ENCODE measurements around the gene THRAP3. TPM values are rescaled to one million over a fixed set of nuclear protein-coding genes. Genes with fewer than 3 reads are reported as not detected.

Gene THRAP3
- total and polyA plus RNA-seq, 12 donors, result 22.8 to 109 (median 98.9) TPM

DNA sequence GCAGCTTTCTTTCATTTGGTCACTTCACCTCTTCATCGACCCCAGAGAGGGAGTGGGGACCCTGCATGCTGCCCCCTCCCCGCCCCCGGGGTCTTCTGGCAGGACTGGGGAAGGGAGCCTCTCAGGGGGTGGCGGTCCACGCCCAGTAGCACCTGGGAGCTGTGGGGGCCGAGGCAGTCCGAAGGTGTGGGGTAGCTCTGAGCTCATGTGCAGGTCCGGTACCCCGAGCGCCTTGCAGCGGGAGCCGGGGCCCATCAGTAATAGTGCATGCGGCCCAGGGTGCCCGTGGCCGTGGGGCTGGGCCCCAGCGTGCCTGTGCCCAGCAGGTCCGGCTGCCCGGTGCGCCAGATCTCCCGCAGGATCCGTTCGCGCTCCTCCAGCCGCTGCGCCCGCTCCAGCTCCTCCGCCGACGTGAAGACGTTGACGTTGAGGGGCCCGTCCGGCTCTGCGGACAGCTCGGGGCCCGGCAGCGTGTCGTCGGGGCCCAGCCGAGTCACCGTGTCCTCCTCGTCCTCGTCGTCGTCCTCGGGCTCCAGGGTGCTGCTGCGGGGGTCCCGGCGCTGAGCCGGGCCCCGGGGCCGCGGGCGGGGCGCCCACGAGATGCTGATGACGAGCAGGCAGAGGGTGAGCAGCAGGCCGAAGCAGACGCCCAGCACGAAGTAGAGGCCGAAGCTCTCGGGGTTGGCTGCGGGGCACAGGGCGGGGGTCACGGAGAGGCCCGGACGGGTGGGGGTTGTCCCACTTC, 98.0 kb downstream of the THRAP3 start:
- peaks cover 12 to 48% (median 33%) of the 10 kb centered on the region in 9 donors for H3K4me1 ChIP-seq
- no peaks in the 10 kb centered on the region for H3K9me3 ChIP-seq
- H3K27me3 ChIP-seq, result no peaks in the 10 kb centered on the region
- peaks cover 0 to 13% (median 0%) of the 10 kb centered on the region in 9 donors for H3K36me3 ChIP-seq
- WGBS, 2 donors, result 47 to 50% methylated on average over 67 of the region's 67 CpGs
- DNase-seq (no peak), ATAC-seq (peak in 2 of 8 donors; percentile 1 to 21)
- intact Hi-C loops (cut with DNase I), result loop anchor here in 2 of 10 donors (5.0 kb wide), 2 partner anchors 45 to 65 kb away; partner anchors contain the start of gene STK40 (in 1 of the 2)
- H3K4me3 ChIP-seq, result peak overlapping the region in 9 of 10 donors; percentile 75 to 99 (median 88)
- TF ChIP-seq, protein P1, sequence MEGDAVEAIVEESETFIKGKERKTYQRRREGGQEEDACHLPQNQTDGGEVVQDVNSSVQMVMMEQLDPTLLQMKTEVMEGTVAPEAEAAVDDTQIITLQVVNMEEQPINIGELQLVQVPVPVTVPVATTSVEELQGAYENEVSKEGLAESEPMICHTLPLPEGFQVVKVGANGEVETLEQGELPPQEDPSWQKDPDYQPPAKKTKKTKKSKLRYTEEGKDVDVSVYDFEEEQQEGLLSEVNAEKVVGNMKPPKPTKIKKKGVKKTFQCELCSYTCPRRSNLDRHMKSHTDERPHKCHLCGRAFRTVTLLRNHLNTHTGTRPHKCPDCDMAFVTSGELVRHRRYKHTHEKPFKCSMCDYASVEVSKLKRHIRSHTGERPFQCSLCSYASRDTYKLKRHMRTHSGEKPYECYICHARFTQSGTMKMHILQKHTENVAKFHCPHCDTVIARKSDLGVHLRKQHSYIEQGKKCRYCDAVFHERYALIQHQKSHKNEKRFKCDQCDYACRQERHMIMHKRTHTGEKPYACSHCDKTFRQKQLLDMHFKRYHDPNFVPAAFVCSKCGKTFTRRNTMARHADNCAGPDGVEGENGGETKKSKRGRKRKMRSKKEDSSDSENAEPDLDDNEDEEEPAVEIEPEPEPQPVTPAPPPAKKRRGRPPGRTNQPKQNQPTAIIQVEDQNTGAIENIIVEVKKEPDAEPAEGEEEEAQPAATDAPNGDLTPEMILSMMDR (IDR thresholded peaks at IDR 0.05), result no peak
- H3K27ac ChIP-seq, result peak overlapping the region; percentile 81 to 97 (median 94)

DNA sequence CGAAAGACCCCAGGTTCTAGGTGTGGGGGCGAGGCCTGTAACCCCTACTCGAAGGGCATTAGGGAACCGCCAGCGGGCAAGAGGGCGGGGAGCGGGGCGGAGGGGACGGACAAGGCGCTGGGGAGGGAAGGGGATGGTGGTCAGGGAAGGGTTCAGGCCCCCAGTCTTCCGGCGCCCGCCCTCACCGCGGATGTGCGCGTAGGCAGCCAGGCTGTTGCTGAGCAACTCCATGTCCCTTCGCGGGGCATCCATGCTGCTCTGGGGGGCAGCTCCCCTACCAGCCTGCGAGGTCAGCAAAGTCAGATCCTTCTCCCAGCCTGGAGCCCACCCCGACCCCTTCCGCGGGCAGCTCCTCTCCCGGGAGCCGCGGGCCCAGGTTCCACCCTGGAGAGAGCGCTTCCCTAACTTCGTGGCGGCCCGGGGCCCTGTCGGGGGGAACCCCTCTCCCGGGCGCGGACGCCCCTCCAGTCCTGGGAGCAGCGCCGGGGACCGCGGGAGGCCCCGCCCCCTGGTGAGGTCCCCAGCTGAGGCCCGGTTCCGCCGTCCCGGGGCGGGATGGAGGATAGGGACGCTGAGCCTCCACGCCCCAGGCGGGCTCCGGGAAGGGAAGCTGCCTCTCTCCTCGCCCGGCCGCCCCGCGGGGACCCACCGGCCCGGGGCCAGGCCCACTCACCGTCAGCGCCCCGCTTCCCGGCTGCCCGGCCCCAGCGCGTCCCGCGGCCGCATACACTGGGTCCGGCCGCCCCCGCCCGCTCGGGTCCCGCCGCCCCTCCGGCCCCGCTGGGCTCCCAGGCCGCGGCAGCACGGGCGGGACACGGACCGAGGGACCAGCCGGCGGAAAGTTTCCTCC, 98.8 kb downstream of the THRAP3 start:
- H3K4me1 ChIP-seq, result peaks cover 12 to 48% (median 33%) of the 10 kb centered on the region in 9 donors
- H3K4me3 ChIP-seq, result peak overlapping the region; percentile 26 to 99 (median 87)
- no peaks in the 10 kb centered on the region for H3K27me3 ChIP-seq
- H3K9me3 ChIP-seq, result no peaks in the 10 kb centered on the region
- peak overlapping the region; percentile 81 to 97 (median 94) for H3K27ac ChIP-seq
- WGBS, 2 donors, result 7 to 8% methylated on average over 72 to 83 of the region's 83 CpGs
- H3K36me3 ChIP-seq, result peaks cover 0 to 13% (median 0%) of the 10 kb centered on the region in 9 donors
- ATAC-seq (peak; percentile 17 to 36 (median 20)), DNase-seq (peak; percentile 57 to 61)
- intact Hi-C loops (cut with DNase I), result loop anchor here in 2 of 10 donors (5.0 kb wide), 2 partner anchors 44 to 64 kb away; partner anchors contain the start of gene STK40 (in 1 of the 2)
- TF ChIP-seq, protein P1 (IDR thresholded peaks at IDR 0.05), result no peak

DNA sequence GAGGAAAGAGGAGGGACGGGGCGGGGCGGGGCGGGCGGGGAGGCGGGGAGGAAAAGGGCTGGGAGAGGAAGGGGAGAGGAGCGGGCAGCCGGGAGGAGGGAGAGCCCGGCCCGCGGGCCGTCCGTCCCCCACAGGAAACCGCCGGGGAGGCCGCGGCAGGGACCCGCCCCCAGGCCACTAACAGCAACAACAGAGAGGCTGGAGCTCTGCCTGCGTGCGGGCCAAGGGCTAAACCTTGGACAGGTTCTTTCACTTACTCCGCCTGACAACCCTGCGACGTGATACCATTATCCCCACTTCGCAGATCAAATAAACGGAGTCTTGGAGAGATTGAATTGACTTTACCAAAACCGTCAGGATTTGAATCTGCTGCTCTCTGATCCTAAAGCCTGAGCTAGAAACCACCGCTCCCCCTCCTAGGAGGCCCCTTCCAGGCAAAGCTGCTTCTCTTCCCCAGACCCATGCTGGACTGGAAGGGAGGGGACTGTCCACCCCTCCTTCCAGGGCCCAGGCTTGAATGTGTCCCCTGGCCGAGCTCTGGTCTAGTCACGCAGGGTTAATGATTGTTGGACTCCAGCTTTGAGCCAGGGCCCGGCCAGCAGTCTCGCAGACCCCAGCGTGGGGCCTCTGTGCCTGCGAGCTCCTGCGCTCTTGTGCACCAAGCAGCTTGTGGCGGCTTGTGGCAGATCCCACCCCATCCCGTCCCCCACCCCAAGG, 99.6 kb downstream of the THRAP3 start, which contains the start of gene EVA1B:
Gene EVA1B, minus strand, starts transcription at position 10 of the 717 bp plus-strand sequence. CDS start 608 bp downstream, outside the sequence.
- Histone ChIP-seq H3K9me3 (no peaks in the 10 kb centered on the region), H3K27me3 (no peaks in the 10 kb centered on the region), H3K36me3 (peaks cover 0 to 13% (median 0%) of the 10 kb centered on the region in 9 donors), H3K4me3 (peak within 1 kb of the TSS; percentile 26 to 99 (median 87)), H3K27ac (peak within 1 kb of the TSS; percentile 81 to 97 (median 94)), H3K4me1 (peaks cover 12 to 53% (median 35%) of the 10 kb centered on the region in 9 donors)
- intact Hi-C loops (cut with DNase I), result loop anchor here in 2 of 10 donors (5.0 kb wide), 2 partner anchors 44 to 64 kb away; partner anchors contain the start of gene STK40 (in 1 of the 2)
- DNase-seq, result peak; percentile 88 to 89
- TF ChIP-seq, protein P1 (IDR thresholded peaks at IDR 0.05), result no peak
- WGBS, 2 donors, result 8 to 10% methylated on average over 30 to 35 of the region's 36 CpGs
- peak; percentile 49 to 84 (median 76) for ATAC-seq
